ENCODE data around the gene RPL36A. TPM values are rescaled to one million over a fixed set of nuclear protein-coding genes. Genes with fewer than 3 reads are reported as not detected.

The RPL36A gene
- total and polyA plus RNA-seq, 2 of the 13 experiments (the other 11 are each of a cell fraction or from before 2014, with no cell fraction given) = 1,152 to 1,716 TPM

- 0 out of 2 replicates have a peak, but pooled peaks have one; percentile 19 for TF ChIP-seq TARDBP (CRISPR knock-in tag; IDR thresholded peaks at IDR 0.05)
- 0 out of 2 replicates have a peak, but pooled peaks have one; percentile 24 for TF ChIP-seq KAT7 (CRISPR knock-in tag; IDR thresholded peaks at IDR 0.05; ENCODE audit: borderline replicate concordance)
- TF ChIP-seq RBM39 (IDR thresholded peaks at IDR 0.05; ENCODE audit: low read depth, low read length, poor library complexity, severe bottlenecking) = peak; percentile 47
- TF ChIP-seq ATF4 (CRISPR knock-in tag; IDR thresholded peaks at IDR 0.05) = peak in 1 of 2 experiments; percentile 33; a peak in 1 of 4 replicates
- TF ChIP-seq BCL6 (CRISPR knock-in tag; IDR thresholded peaks at IDR 0.05) = 0 out of 2 replicates have a peak, but pooled peaks have one; percentile 19
- TF ChIP-seq GMEB1 (CRISPR knock-in tag; IDR thresholded peaks at IDR 0.05; ENCODE audit: borderline replicate concordance) = peak; percentile 23; the same call in 1 of the 2 replicates
- TF ChIP-seq POLR2AphosphoS2 (IDR thresholded peaks at IDR 0.05; ENCODE audit: low read depth, low read length) = 0 out of 2 replicates have a peak, but pooled peaks have one; percentile 61
- no peak for TF ChIP-seq PLRG1 (conservative IDR thresholded peaks at IDR 0.05)
- TF ChIP-seq ZSCAN30 (CRISPR knock-in tag; IDR thresholded peaks at IDR 0.05) = no peak
- TF ChIP-seq ATF2 (CRISPR knock-in tag; IDR thresholded peaks at IDR 0.05) = peak; percentile 59; the same call in 1 of the 2 replicates
- peak; percentile 36; the same call in 1 of the 2 replicates for TF ChIP-seq MAZ (IDR thresholded peaks at IDR 0.05; ENCODE audit: borderline replicate concordance, low read depth, low read length)
- TF ChIP-seq MAZ (CRISPR knock-in tag; IDR thresholded peaks at IDR 0.05; ENCODE audit: low read depth) = no peak
- TF ChIP-seq AFF4 (CRISPR knock-in tag; IDR thresholded peaks at IDR 0.05) = 0 out of 2 replicates have a peak, but pooled peaks have one; percentile 60
- TF ChIP-seq RBM22 (optimal IDR thresholded peaks at IDR 0.05; ENCODE audit: low read length) = peak; percentile 48
- TF ChIP-seq MYC (CRISPR knock-in tag; IDR thresholded peaks at IDR 0.05; ENCODE audit: borderline replicate concordance) = peak; percentile 95
- TF ChIP-seq ZBTB39 (CRISPR knock-in tag; IDR thresholded peaks at IDR 0.05) = no peak
- TF ChIP-seq ZNF335 (CRISPR knock-in tag; IDR thresholded peaks at IDR 0.05) = 0 out of 2 replicates have a peak, but pooled peaks have one; percentile 18
These were observed at the start of gene RPL36A (continued) for GRCh38 chrX:101390664-101391525.
